NCI-H2227 (cell line): Measurements from ENCODE around the gene NOL4L.
A peak's percentile ranks its signal among the peaks of the same experiment; 100 is the strongest.
"Not testable (repeated sequence)": the region's sequence is repeated elsewhere in the genome, so short reads cannot be mapped to it uniquely, and the experiment has no call there.

ENCODE experiments used
- DNase-seq: peaks from one replicate; lab custom pipeline; 2025; ENCODE audit not compliant: unreplicated experiment; lab: John Stamatoyannopoulos, UW

The NOL4L gene

DNA sequence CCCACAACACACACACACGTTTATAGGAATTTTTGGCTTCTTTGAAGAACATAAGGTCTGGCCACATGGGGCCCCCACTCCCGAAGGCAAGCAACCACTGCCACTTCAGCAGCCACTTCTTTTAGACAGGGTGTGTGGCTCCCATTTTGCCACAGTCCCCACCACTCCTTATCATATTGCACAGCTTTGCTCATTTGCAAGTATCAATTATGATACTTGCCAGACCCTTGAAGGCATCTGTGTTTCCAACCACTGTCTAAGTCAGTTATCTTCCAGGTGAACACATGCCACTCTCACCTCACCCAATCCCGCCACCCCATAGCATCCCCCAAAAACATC, 73.1 kb downstream of the NOL4L start:
- no peak for DNase-seq

GRCh38 chr20:32511358-32512046, 73.6 kb downstream of the NOL4L start:
- DNase-seq, result no peak

GRCh38 chr20:32510601-32511357, 74.4 kb downstream of the NOL4L start:
- DNase-seq, result no peak

- no peak for DNase-seq
Observed at GRCh38 chr20:32510120-32510600, 75.0 kb downstream of the NOL4L start.

GRCh38 chr20:32509639-32510066, 75.5 kb downstream of the NOL4L start:
- DNase-seq, result no peak

DNA sequence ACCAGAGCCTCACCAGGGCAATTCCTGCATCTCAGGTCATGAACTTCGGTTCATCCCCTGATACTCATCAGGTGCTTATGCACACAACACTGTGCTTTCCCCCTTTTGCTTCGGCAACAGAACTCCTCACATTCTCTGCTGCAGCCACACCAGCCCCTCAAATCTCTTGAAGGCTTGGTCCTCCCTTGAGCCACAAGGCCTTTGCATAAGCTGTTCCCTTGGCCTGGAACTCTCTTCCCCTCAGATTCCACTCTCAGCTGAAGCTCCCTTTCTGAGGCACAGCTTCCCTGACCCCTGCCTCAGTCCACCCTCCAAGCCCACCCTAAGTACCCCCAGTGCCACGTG, 76.4 kb downstream of the NOL4L start:
- DNase-seq, result no peak

GRCh38 chr20:32507998-32508774, 76.9 kb downstream of the NOL4L start:
- no peak for DNase-seq

- DNase-seq, result peak; percentile 67
Observed at GRCh38 chr20:32506721-32507120, 78.4 kb downstream of the NOL4L start.

DNA sequence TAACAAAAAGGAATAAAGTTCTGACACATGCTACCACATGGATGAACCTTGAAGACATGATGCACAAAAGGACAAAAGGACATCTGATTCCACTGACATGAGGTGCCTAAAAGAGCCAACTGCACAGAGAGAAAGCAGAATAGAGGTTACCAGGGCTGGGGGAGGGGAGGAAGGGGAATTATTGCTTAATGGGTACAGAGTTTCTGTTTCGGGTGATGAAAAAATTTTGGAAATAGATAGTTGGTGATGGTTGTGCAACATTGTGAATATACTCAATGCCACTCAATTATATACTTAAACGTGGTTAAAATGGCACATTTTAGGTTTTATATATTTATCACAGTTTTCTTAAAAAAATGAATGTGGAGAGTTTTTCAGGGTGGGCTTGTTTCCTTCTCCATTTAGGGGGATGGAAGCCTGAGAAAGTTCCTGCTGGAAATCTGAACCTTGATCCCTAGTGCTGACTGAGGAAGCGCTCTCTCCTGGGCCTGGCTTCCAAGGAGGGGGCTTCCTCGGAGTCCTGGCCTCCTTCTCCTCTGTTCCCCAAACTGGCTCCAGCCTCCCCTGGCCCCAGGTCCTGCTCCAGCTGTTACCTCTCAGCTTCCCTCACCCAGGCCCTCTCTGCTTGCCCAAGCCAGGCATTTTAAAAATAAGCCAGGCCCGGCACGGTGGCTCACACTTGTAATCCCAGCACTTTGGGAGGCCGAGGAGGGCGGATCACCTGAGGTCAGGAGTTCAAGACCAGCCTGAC, 79.2 kb downstream of the NOL4L start:
- DNase-seq, result no peak

- no peak for DNase-seq
Observed at GRCh38 chr20:32501709-32502108, 83.4 kb downstream of the NOL4L start.

- DNase-seq, result no peak
Observed at GRCh38 chr20:32497589-32498224, 87.4 kb downstream of the NOL4L start.

DNA sequence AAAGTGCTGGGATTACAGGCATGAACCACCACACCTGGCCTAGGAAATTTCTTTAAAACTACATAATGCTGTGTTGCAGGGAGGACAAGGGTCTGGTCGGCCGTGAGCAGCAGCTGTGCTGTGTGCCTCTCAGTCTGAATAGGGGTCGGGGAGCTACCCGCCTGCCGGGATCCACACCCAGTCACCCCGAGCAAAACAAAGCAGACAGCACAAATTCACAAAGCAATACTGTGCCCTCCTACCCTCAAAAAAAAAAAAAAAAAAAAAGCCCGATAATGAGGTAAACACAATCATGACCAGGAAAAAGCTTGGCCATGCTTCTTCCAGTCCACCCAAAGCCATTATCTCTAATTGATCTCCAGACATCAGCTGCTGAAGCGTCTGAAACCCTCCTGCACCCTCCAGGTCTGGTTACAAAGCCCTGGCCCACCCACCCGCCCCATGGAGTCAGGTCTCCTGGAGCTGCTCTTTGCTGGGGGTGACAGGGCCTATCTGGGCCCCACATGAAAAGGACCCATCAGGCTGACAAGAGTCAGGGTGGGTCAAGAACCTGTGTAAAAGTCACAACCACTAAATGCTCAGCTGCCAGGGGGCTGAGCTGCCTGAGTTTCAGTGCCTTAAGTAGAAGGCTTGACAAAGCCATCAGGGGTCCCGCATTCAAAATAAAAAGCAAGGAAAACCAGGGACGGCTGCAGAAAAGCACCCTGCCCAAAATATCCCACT, 88.2 kb downstream of the NOL4L start:
- DNase-seq, result peak; percentile 63

GRCh38 chr20:32495949-32496348, 89.2 kb downstream of the NOL4L start:
- DNase-seq, result no peak

GRCh38 chr20:32495217-32495565, 89.9 kb downstream of the NOL4L start:
- DNase-seq, result no peak

- DNase-seq, result no peak
Observed at GRCh38 chr20:32494483-32495216, 90.5 kb downstream of the NOL4L start.

GRCh38 chr20:32493356-32493755, 91.8 kb downstream of the NOL4L start:
- no peak for DNase-seq

DNA sequence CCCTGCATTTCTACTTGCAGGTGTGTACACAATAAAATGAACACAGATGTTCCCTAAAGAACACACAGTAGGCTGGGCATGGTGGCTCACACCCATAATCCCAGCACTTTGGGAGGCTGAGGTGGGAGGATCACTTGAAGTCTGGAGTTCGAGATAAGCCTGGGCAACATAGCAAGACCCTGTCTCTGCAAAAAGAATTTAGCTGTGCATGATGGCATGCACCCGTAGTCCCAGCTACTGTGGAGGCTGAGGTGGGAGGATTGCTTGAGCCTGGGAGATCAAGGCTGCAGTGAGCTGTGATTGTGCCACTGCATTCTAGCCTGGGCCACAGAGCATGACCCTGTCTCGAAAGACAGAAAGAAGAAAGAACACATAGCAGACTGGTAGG, 93.4 kb downstream of the NOL4L start:
- not testable (repeated sequence) for DNase-seq

GRCh38 chr20:32490942-32491763, 94.0 kb downstream of the NOL4L start:
- no peak for DNase-seq
